Liver (tissue), 9 donors: ENCODE results near the gene HNRNPUL1. TPM values are rescaled to one million over a fixed set of nuclear protein-coding genes. Genes with fewer than 3 reads are reported as not detected.

Source experiments
- DNase-seq: peaks from one replicate; pipeline ENCODE4 v3.0.0-alpha.2; 2017; ENCODE audit warnings: low spot score
- H3K27ac ChIP-seq, 2 donors: one replicate each; pipeline ENCODE4 v1.7.0; 2013; ENCODE audit warnings: inconsistent platforms in 2 of 2, low read length in 2 of 2, control low read depth in 1 of 2, low read depth in 1 of 2, mild to moderate bottlenecking in 1 of 2
- H3K27me3 ChIP-seq, 4 donors: one replicate each; pipeline versions ENCODE4 v1.6.1 to v1.7.0; 2013; ENCODE audit warnings: low read length in 3 of 4, inconsistent platforms in 1 of 4, mild to moderate bottlenecking in 1 of 4, moderate library complexity in 1 of 4; ENCODE audit not compliant: control insufficient read depth in 4 of 4, insufficient read depth in 4 of 4
- H3K36me3 ChIP-seq, 4 donors: one replicate each; pipeline versions ENCODE4 v1.6.1 to v1.7.0; 2013; ENCODE audit warnings: low read length in 3 of 4, mild to moderate bottlenecking in 3 of 4, low read depth in 1 of 4, moderate library complexity in 1 of 4; ENCODE audit not compliant: control insufficient read depth in 4 of 4, insufficient read depth in 3 of 4
- H3K4me1 ChIP-seq, 4 donors: one replicate each; pipeline versions ENCODE4 v1.6.1 to v1.7.0; 2013; ENCODE audit warnings: low read length in 3 of 4, mild to moderate bottlenecking in 3 of 4, moderate library complexity in 1 of 4; ENCODE audit not compliant: control insufficient read depth in 4 of 4, insufficient read depth in 4 of 4
- H3K4me3 ChIP-seq, 3 donors: one replicate each; pipeline versions ENCODE4 v1.6.1 to v1.7.0; 2013; ENCODE audit warnings: low read length in 3 of 3, control low read depth in 1 of 3, low read depth in 1 of 3, mild to moderate bottlenecking in 1 of 3
- H3K9ac ChIP-seq, 2 donors: one replicate each; pipeline ENCODE4 v1.7.0; 2013; ENCODE audit warnings: low read length in 2 of 2, mild to moderate bottlenecking in 2 of 2, moderate library complexity in 2 of 2, control low read depth in 1 of 2, low read depth in 1 of 2
- H3K9me3 ChIP-seq, 4 donors: one replicate each; pipeline versions ENCODE4 v1.6.1 to v1.7.0; 2013; ENCODE audit warnings: low read length in 3 of 4; ENCODE audit not compliant: control insufficient read depth in 4 of 4
- ATF3 ChIP-seq: IDR thresholded peaks from 2 replicates; pipeline ENCODE4 v1.6.1; 2016; ENCODE audit warnings: antibody characterized with exemption
- CTCF ChIP-seq: fragments of 150-350 bp; IDR thresholded peaks from 2 replicates; pipeline ENCODE4 v1.5.1; 2017; ENCODE audit warnings: improper control_type of control experiment, low read depth, low read length; ENCODE audit not compliant: missing input control
- FOXA1 ChIP-seq: IDR thresholded peaks from 2 replicates; pipeline ENCODE4 v1.6.1; 2016; ENCODE audit warnings: antibody characterized with exemption
- GABPA ChIP-seq, 2 donors: IDR thresholded peaks in 1 of 2; conservative IDR thresholded peaks in 1 of 2; 2 replicates each; pipeline ENCODE4 v1.6.1; 2016; ENCODE audit warnings: antibody characterized with exemption in 2 of 2, mild to moderate bottlenecking in 1 of 2, moderate library complexity in 1 of 2
- HNF4A ChIP-seq, 2 donors: conservative IDR thresholded peaks; 2 replicates each; pipeline ENCODE4 v1.6.1; 2016; ENCODE audit warnings: antibody characterized with exemption in 2 of 2, mild to moderate bottlenecking in 2 of 2
- HNF4G ChIP-seq: IDR thresholded peaks from 2 replicates; pipeline ENCODE4 v1.6.1; 2016; ENCODE audit warnings: antibody characterized with exemption
- JUND ChIP-seq, 2 donors: IDR thresholded peaks; 2 replicates each; pipeline ENCODE4 v1.6.1; 2016; ENCODE audit warnings: antibody characterized with exemption in 2 of 2
- RAD21 ChIP-seq, 2 donors: IDR thresholded peaks; 2 replicates each; pipeline ENCODE4 v1.6.1; 2016; ENCODE audit warnings: antibody characterized with exemption in 2 of 2, mild to moderate bottlenecking in 2 of 2
- SP1 ChIP-seq: IDR thresholded peaks from 2 replicates; pipeline ENCODE4 v1.6.1; 2018; ENCODE audit warnings: antibody characterized with exemption, mild to moderate bottlenecking
- TAF1 ChIP-seq: conservative IDR thresholded peaks from 2 replicates; pipeline ENCODE4 v1.6.1; 2016; ENCODE audit warnings: antibody characterized with exemption, mild to moderate bottlenecking
- YY1 ChIP-seq: IDR thresholded peaks from 2 replicates; pipeline ENCODE4 v1.6.1; 2016; ENCODE audit warnings: antibody characterized with exemption, mild to moderate bottlenecking
- ZBTB33 ChIP-seq: IDR thresholded peaks from 2 replicates; pipeline ENCODE4 v1.6.1; 2016; ENCODE audit warnings: antibody characterized with exemption
- WGBS: extraction: QIAGEN DNeasy Blood & Tissue Kit; methylation state at CpG from one replicate; pipeline ENCODE4 v1.1.7; 2013; 5-methylcytosine and 5-hydroxymethylcytosine counted together
- polyA plus RNA-seq, 2 donors: library from polyadenylated mRNA; stranded (reverse) in 1 of 2; unstranded in 1 of 2; fragments of 200-250 nt in 1 of 2; fragments of >200 nt in 1 of 2; fragmentation: Nextera tagmentation in 1 of 2; extraction: Ambion mirVana in 1 of 2; gene quantifications; one replicate each; pipeline versions ENCODE4 v1.2.1 to v1.2.3, GENCODE V29; 2013 to 2015
- total RNA-seq, 2 donors: library from RNA; depleted of rRNA; stranded (reverse); fragments of >200 nt; gene quantifications; one replicate each; pipeline ENCODE4 v1.2.3, GENCODE V29; 2014
- TF ChIP-seq, protein P1 (sequence below): IDR thresholded peaks from 2 replicates; pipeline ENCODE4 v1.6.1; 2016; ENCODE audit warnings: antibody characterized with exemption, mild to moderate bottlenecking
- TF ChIP-seq, protein P2 (sequence below): IDR thresholded peaks from 2 replicates; pipeline ENCODE4 v1.6.1; 2016; ENCODE audit warnings: antibody characterized with exemption
- donor health status: healthy.
- donor health status: healthy.
- donor health status: healthy.
- donor health status: healthy.
- donor health status: healthy.

HNRNPUL1 gene
- total and polyA plus RNA-seq, 4 donors, result 34.9 to 80.2 (median 45.7) TPM

- DNase-seq, result no peak
- Histone ChIP-seq H3K27me3 (no peaks in the 10 kb centered on the region), H3K9ac (no peak overlapping the region), H3K27ac (no peak overlapping the region), H3K9me3 (no peaks in the 10 kb centered on the region), H3K36me3 (no peaks in the 10 kb centered on the region), H3K4me3 (no peak overlapping the region), H3K4me1 (no peaks in the 10 kb centered on the region)
- TF ChIP-seq RAD21 (IDR thresholded peaks at IDR 0.05) (no peak), YY1 (no peak), HNF4A (conservative IDR thresholded peaks at IDR 0.05) (no peak), ATF3 (no peak), FOXA1 (no peak), TAF1 (no peak), CTCF (no peak), SP1 (no peak)
- TF ChIP-seq, protein P1, sequence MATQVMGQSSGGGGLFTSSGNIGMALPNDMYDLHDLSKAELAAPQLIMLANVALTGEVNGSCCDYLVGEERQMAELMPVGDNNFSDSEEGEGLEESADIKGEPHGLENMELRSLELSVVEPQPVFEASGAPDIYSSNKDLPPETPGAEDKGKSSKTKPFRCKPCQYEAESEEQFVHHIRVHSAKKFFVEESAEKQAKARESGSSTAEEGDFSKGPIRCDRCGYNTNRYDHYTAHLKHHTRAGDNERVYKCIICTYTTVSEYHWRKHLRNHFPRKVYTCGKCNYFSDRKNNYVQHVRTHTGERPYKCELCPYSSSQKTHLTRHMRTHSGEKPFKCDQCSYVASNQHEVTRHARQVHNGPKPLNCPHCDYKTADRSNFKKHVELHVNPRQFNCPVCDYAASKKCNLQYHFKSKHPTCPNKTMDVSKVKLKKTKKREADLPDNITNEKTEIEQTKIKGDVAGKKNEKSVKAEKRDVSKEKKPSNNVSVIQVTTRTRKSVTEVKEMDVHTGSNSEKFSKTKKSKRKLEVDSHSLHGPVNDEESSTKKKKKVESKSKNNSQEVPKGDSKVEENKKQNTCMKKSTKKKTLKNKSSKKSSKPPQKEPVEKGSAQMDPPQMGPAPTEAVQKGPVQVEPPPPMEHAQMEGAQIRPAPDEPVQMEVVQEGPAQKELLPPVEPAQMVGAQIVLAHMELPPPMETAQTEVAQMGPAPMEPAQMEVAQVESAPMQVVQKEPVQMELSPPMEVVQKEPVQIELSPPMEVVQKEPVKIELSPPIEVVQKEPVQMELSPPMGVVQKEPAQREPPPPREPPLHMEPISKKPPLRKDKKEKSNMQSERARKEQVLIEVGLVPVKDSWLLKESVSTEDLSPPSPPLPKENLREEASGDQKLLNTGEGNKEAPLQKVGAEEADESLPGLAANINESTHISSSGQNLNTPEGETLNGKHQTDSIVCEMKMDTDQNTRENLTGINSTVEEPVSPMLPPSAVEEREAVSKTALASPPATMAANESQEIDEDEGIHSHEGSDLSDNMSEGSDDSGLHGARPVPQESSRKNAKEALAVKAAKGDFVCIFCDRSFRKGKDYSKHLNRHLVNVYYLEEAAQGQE, result no peak
- TF ChIP-seq, protein P2, sequence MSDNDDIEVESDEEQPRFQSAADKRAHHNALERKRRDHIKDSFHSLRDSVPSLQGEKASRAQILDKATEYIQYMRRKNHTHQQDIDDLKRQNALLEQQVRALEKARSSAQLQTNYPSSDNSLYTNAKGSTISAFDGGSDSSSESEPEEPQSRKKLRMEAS, result no peak
Measured at GRCh38 chr19:41255171-41255570, 9.0 kb upstream of the HNRNPUL1 start.

DNA sequence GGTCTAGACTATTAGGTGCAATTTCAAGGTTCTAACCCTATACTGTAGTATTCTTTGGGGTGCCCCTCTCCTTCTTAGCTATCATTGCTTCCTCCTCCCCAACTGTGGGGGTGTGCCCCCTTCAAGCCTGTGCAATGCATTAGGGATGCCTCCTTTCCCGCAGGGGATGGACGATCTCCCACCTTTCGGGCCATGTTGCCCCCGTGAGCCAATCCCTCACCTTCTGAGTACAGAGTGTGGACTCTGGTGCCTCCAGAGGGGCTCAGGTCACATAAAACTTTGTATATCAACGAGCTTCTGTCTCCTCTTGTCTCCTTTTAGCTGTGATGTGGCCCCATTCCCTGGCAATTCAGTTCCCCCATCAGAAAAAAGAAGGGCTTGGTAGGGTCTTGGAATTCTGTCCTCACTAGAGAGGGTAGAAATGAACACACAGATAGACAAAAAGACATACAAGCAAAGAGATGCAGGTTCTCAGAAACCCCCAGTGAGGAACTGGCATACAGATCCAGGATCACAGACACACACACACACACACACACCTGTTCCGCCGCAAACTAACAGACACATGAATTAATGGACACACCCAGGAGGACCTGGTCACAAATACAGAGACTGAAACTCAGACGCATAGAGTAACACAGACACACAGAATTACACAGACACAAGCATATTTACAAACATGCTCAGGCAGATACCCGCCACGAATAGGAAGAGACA lies 2.5 kb upstream of the HNRNPUL1 start:
- Histone ChIP-seq H3K27ac (peak overlapping the region; percentile 92 to 96), H3K27me3 (no peaks in the 10 kb centered on the region), H3K4me1 (peaks cover 4 to 22% (median 13%) of the 10 kb centered on the region in 4 donors), H3K9ac (peak overlapping the region in 1 of 2 donors; percentile 67), H3K9me3 (no peaks in the 10 kb centered on the region), H3K36me3 (no peaks in the 10 kb centered on the region), H3K4me3 (peak overlapping the region; percentile 30 to 64 (median 53))
- 57% methylated on average over 10 of the region's 10 CpGs for WGBS
- DNase-seq, result no peak
- TF ChIP-seq JUND (IDR thresholded peaks at IDR 0.05) (no peak), ZBTB33 (no peak), TAF1 (no peak), HNF4G (no peak), YY1 (no peak), HNF4A (conservative IDR thresholded peaks at IDR 0.05) (no peak), GABPA (IDR thresholded peaks at IDR 0.05 in 1 of 2, conservative IDR thresholded peaks at IDR 0.05 in 1 of 2) (no peak)
